Hematopoietic multipotent progenitor cell treated with erythropoietin and hydrocortisone succinate and interleukin-3 and kit ligand, for 8 days (in vitro differentiated cells): Measurements from ENCODE around the gene ATP10A.

Experiments used
- DNase-seq: peaks from one replicate; pipeline ENCODE4 v3.0.0-alpha.2; 2015

ATP10A gene

DNA sequence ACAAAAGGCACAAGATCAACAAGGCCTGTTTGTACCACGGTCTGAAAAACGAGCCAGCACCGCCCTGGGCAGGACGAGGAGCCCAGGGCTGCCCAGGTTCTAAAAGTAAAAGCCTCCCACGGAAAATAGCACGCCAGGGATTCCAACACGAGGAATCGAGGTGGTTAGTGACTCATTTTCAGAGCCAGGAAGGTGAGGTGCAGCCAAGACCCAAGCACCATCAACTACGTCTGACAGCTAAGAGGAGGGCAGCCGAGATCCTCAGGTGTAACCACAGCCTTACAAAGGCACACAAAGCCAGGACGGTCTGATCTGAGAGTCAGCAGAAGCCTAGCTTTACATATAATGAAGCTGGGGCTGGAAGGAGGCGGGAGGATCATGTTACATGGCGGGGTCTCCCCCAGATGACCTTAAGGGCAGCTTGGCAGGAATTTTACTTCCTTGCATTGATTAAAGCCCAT is 52.5 kb downstream of the ATP10A start:
- no peak for DNase-seq

- DNase-seq, result no peak
These were observed 53.0 kb downstream of the ATP10A start for GRCh38 chr15:25810154-25810553.

DNA sequence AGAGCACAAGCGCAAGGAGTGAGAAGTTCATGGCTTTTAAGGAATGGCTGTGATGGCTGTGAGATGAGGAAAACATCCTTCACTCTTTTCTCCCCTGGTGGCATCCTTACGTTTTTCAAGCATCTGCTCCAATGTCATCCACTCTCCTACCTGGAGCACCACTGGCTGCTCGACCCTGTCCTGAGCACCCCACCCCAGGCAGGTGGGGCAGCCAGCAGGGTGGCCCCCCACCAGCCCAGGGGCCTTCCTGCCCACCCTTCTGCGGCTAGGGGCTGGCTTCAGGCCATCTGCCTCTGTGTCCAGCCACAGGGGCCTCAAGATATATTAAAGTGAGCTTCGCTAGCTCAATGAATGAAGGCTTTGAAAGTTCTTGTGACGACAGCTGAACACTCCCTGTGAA is 56.1 kb downstream of the ATP10A start:
- DNase-seq, result no peak

GRCh38 chr15:25805031-25805430 is 58.1 kb downstream of the ATP10A start:
- no peak for DNase-seq

- DNase-seq, result no peak
These were observed 58.7 kb downstream of the ATP10A start for GRCh38 chr15:25804451-25804850.

DNA sequence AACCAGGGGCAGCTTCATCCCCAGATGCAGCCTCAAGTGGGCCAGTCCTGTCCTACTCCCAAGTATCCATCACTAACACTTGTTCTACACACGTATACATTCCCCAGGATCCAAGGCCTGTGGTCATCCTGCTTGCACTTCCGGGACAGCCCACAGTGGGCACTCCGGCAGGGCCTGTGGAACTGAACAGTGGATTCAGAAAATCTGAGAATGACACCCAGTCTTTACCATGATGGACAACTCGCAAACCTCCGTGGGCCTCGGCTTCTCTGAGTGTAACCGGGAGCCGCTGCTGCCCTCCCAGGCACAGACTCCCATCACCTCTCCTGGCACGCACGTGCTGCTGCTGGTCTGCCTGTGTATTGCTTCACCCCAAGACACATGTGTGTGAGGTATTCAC is 59.6 kb downstream of the ATP10A start:
- no peak for DNase-seq

DNA sequence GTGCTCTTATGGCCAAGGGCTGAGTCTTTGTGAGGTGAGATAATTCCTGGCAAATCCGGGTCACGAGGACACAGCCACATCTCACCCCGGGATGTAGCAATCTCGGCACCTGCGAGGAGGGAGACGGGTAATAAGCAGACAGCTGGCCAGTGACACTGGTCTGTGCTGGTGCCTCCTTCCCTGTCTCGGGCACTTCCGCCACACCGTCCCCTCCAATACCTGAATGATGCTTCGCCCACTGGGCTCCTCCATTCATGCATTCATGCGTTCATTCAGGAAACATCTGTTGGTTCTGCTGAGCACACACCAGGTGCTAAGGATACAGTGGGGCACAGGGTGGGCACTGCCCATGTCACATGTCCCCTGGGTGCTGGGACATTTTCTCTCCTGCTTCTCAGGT is 60.1 kb downstream of the ATP10A start:
- no peak for DNase-seq

GRCh38 chr15:25802285-25802830 is 60.8 kb downstream of the ATP10A start:
- no peak for DNase-seq

- DNase-seq, result no peak
These were observed 61.4 kb downstream of the ATP10A start for GRCh38 chr15:25801586-25802284.

GRCh38 chr15:25800761-25801515 is 62.2 kb downstream of the ATP10A start:
- DNase-seq, result no peak

DNA sequence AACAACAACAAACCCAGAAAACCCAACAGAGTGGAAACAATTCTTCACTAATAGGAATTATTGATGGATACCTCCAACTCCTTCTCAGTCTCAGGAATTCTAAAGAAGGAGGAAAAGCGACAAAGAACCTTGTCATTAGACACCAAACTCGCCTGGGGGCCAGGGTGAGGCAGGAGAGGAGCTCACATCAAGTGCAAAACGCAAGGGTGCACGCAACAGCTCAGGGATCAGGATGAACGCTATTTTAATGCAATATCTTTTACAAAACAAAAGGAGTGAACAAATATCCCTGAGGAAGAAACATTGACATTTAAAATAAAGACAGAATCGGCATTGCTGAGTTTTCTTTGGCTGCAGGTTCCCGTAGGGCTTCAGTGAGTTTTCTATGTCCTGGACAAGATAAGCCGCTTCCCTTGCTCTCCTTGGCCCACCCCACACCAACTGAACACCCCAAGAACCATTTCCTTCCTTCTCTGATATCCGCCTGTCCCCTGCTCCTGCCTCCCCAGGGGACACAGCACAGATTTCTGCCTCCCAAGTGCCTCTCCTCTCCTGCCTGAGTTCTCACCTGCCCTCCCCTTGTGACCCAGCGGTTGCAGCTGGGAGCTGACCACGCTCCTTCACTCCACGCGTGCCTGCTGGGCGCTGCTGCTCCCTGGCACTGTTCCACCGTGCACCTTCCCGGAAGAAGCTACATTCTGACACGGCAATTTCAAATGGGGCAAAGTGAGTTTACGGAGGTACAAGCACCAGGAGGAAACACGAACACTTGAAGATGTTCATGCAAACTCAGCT is 63.0 kb downstream of the ATP10A start:
- no peak for DNase-seq

GRCh38 chr15:25797936-25798901 is 64.9 kb downstream of the ATP10A start:
- DNase-seq, result no peak

- DNase-seq, result no peak
These were observed 65.6 kb downstream of the ATP10A start for GRCh38 chr15:25797511-25797935.

DNA sequence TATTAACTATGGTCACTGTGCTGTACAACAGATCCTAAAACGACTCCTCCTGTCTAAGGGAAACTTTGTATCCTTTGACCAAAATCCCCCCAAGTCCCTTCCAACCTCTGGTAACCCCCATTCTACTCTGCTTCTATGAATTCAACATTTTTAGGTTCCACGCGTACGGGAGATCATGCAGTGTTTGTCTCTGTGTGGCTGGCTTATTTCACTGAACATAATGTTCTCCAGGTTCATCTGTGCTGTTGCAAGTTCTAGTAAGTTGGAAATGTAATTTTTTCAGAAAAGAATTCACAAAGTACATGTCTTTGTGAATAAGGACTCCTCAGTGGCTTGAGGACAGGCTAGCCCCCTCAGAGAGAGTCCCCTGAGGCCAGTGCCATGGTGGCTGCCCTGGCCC is 66.1 kb downstream of the ATP10A start:
- no peak for DNase-seq

- no peak for DNase-seq
These were observed 66.7 kb downstream of the ATP10A start for GRCh38 chr15:25796395-25796794.

GRCh38 chr15:25795712-25796111 is 67.4 kb downstream of the ATP10A start:
- no peak for DNase-seq

GRCh38 chr15:25795061-25795460 is 68.1 kb downstream of the ATP10A start:
- no peak for DNase-seq

GRCh38 chr15:25793354-25794050 is 69.6 kb downstream of the ATP10A start:
- DNase-seq, result no peak

GRCh38 chr15:25792128-25792527 is 71.0 kb downstream of the ATP10A start:
- no peak for DNase-seq

DNA sequence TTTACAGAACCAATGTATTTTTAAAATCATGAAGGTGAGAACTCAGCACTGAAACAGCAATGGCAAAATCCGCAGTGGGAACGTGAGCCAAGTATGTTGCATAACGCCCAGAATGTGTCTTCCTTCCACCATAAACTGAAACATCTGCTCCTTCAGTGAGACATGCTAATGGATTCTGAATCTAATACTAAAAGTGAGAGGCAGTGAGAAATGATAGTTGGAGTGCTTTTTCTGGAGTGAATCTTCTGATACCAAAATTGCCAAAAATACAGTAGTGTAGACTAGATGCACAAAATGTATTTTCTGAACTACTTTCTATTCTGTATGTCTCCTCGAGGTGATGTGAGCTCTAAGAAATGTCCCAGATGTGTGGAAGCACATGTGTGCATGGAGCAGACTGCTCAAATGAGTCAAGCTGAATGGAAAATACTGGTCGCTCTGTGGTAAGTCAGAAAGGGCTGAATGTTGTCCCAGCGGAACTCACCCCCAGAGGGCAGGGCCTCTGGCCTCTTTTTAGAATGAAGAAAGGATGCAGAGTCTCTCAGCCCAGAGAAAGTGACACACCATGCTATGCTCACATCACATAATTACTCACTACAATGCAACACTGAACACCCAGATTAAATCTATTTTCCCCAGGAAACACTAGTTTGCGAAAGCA is 73.0 kb downstream of the ATP10A start:
- DNase-seq, result no peak

DNA sequence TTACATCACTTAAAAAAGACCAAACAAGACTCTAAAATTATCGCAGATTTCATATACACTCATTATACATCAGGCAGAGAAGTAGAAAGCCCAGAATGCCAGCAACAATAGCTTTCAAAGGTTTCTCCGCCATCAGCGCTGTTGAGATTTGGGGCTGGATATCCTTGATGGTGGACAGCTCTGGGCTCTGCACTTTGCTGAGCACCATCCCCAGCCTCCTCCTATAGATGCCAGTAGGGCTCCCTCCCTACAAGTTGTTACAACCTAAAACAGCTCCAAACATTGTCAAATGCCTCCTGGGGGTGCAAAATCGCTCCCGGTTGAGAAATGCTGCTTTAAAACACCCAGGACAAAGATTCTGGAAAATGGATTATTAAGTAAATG is 73.5 kb downstream of the ATP10A start:
- no peak for DNase-seq
